ENCODE data around the gene SLC9A5.

Gene SLC9A5

DNA sequence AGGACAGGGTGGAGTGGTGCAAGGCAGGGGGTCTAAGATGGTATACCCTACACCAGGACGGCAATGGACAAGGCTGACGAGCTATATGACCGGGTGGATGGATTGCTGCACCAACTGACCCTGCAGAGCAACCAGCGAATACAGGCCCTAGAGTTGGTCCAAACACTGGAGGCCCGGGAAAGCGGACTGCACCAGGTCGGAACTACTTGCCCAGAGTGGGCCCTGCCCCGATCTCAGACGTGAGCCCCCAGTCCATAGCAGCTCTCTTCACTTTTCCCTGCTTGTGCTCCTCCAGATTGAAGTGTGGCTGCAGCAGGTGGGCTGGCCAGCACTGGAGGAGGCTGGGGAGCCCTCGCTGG is 33.6 kb downstream of the SLC9A5 start:
- no peak for DNase-seq

DNA sequence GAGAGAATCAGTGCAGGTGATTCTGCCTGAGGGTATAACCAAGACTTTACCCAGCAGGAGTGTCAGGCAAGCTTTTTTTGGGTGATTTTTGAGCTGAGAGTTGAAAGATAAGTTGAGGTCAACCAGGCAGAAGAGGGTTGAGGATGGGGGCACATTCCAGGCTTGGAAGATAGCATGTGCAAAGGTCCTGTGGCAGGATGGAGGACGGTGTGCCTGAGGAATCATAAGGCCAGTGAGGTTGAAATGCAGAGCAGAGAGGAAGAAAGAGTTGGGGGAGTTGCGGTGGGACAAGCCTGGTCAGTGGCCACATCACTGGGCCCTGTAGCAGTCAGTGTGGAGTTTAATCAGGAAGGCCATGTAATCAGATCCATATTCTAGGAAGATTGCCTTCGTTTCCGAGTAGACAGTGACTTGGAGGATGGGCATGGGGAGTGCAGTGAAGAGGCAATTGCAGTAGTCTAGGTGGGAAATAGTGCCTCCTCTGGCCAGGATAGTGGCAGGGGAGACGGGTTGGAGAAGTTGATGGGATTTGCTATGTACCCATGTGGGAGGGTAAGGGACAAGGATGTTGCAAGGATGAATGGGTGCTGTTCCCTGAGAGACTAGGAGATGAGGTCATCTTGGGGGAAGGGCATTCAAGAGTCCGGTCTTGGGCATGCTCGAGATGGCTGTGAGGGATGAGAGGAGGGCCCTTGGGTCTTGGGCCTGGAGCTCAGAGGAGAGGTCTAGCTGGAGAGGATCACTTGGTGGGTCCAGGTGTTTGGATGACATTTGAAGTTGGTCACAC is 34.5 kb downstream of the SLC9A5 start:
- DNase-seq, result no peak

DNA sequence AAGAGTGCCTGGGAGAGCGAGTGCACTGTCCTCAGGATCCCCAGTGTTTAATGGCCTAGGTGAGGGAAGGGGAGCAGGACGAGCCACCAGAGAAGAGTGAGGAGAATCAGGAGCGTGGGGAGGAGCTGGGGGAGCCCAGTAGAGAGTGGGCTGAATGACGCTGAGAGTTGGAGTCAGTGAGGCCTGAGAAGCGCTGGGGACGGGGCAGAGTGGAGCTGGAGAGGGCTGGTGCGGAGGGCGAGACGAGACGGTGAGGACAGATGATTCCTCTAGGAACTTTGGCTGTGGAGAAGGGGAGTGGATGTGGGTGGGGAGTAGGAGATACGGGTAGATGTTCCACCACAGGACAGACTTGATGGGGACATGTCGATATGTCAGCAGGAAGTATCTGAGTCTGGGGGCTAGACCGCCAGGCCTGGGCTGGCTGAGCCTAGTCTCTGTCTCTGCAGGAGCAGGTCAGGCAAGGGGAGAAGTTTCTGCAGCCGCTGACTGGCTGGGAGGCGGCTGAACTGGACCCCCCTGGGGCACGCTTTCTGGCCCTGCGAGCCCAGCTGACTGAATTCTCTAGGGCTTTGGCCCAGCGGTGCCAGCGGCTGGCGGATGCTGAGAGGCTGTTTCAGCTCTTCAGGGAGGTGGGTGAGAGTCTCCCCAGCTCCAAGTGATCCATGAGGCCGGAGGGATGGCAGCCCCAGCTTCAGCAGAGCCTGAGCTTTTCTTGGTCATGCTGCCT is 35.2 kb downstream of the SLC9A5 start:
- no peak for DNase-seq

DNA sequence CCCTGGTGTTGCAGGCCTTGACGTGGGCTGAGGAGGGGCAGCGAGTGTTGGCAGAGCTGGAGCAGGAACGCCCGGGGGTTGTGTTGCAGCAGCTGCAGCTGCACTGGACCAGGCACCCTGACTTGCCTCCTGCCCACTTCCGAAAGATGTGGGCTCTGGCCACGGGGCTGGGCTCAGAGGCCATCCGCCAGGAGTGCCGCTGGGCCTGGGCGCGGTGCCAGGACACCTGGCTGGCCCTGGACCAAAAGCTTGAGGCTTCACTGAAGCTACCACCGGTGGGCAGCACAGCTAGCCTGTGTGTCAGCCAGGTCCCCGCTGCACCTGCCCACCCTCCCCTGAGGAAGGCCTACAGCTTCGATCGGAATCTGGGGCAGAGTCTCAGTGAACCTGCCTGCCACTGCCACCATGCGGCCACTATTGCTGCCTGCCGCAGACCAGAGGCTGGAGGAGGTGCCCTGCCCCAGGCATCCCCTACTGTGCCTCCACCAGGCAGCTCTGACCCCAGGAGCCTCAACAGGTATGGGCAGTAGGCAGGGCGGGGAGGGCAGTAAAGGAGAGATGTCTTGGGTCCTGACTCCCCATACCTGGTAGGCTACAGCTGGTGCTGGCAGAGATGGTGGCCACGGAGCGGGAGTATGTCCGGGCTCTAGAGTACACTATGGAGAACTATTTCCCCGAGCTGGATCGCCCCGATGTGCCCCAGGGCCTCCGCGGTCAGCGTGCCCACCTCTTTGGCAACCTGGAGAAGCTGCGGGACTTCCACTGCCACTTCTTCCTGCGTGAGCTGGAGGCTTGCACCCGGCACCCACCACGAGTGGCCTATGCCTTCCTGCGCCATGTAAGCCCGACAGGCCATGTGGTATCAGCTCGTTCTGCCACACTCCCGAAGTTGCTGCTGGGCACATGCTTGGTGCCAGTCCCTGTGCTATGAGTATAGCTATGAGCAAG is 36.2 kb downstream of the SLC9A5 start:
- DNase-seq, result no peak

DNA sequence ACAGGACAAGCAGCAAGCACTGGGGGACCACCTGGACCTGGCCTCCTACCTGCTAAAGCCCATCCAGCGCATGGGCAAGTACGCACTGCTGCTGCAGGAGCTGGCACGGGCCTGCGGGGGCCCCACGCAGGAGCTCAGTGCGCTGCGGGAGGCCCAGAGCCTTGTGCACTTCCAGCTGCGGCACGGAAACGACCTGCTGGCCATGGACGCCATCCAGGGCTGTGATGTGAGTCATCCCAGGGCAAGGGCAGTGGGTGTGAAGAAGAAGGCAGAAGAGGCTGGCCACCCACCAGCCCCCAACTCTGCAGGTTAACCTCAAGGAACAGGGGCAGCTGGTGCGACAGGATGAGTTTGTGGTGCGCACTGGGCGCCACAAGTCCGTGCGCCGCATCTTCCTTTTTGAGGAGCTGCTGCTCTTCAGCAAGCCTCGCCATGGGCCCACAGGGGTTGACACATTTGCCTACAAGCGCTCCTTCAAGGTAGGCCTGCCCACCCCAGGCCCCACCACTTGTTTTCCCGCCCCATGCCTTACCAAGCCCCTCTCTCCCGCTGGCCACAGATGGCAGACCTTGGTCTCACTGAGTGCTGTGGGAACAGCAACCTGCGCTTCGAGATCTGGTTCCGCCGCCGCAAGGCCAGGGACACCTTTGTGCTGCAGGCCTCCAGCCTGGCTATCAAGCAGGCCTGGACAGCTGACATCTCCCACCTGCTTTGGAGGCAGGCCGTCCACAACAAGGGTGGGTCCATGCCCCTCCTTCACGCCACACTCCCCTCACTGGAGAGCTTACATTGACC is 37.9 kb downstream of the SLC9A5 start:
- DNase-seq, result no peak

DNA sequence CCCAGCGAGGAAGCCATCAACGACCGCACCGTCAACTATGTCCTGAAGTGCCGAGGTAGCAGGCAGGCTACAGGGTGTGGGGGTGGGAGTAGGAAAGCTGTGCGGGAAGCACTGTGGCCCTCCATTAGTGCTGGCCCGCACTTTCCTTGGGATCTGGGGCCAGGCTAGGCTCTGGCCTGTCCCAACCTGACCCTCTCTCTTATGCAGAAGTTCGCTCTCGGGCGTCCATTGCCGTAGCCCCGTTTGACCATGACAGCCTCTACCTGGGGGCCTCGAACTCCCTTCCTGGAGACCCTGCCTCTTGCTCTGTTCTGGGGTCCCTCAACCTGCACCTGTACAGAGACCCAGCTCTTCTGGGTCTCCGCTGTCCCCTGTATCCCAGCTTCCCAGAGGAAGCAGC is 39.2 kb downstream of the SLC9A5 start:
- no peak for DNase-seq

DNA sequence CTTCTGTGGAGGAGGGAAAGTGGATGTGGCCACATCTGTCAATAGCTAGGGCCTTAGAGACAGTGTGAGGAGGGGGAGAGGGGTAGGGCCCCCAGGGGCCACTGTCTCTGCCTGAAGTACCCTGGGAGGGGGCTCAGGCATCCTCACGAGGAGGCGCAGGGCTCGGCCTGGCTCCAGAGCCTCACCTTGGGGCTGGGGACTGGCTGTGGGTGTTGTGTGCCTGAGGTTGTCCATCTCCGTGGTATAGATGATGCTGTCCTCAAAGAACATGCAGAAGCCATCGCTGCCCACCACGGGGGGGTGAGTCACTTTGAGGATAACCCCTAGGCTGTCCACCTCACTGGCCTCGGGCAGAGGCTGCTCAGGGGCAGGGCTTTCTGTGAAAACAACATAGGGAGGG is 42.7 kb downstream of the SLC9A5 start:
- no peak for DNase-seq

DNA sequence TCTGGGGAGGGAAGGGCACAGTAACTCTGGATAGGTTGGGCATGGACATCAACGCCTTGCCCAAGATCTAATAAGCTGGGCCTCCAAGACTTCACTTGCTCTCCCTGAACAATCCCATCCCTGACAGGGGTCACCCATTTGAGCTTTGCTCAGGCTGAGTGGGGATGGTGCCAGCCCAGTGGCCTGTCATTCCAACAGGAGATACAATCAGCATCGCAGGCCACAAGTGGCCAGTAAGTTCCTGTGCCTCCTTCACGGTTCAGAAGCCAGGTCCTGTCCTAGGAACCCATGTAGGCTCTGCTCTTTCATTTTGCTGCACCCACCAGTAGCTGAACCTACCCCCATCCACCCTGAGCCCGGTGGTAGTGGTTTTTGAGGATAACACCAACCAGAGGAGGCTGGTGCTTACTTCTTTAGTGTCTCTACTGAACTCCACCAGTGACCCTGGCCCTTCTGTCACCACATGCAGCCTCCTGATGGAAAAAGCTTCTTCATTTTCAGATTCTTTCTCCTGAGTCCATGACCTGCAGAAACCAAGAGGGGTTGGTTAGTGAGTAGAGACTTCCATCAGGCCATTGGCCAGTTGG is 45.5 kb downstream of the SLC9A5 start:
- DNase-seq, result no peak

DNA sequence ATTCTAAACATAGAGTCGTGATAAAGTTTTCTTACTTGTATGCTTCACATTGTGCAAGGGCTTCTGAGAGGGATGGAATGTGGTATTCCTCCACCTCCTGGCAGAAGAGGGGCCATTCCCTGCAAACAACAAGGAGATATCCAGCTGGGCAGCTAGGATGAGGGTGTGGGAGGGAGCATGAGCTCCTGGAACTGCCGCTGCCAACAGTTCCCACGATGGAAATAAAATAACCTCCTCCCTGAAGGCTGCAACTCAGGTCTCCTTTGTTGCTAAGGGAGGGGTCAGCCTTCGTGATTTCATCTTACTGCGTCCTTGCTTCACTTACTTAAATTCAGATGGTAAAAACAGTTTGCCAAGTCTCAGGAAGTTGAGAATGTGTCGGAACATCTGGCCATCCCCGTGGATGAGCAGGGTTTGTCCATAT is 46.2 kb downstream of the SLC9A5 start:
- no peak for DNase-seq

DNA sequence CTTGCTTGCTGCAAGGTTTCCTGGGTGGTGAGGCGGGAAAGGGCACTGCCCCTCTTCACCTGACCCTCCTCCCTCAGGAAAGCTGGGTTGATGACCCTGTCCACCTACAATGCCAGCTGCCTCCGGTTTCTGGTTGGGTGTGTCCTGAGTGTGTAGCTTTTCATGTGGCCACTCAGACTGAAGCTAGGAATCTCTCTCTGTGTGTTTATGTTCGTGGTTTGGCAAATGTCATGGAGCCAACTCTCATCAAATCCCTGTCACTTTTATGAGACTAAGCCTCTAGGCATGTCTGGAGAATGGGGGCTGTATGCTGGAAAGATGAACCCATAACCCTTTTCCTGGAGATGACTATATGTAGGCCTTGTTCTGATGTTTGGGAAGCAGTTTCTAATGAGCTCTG is 47.6 kb downstream of the SLC9A5 start:
- DNase-seq, result no peak

DNA sequence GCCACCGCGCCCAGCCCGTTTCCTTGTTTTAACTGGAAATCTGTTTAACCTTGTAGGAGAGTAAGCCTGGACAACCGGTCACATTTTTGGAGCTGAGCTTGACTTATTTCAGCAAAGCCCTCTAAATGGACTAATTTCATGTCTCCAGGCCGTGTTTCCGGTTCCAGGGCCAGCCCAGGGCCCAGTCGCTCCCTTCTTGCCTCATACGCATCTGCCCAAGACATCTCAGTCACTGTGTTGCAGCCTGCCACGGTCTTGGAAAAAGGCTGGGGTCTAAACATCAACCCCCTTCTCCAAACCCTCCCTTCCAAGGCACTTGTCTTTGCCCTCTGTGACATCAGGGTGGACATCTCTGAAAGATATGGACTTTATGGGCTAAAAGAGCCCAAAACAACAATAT is 49.5 kb downstream of the SLC9A5 start:
- no peak for DNase-seq

DNA sequence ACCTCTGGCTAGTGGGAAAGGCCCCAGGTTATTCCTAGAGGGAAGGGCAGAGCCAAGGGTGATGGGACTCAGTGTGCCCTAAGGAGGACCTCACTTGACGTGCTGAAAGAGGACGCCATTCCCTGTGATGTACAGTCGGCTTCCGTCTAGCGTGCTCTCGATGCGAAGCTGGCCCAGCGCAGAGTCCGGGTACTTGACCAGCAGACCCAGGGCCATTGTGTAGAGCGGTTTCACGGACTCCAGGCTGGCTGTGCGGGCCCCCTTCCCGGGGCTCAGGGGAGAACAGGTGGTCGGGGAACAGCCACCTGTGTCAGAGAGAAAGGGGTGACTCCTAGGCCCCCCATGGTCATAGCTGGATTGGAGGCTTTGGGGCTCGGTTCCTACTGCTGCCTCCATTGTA is 50.5 kb downstream of the SLC9A5 start:
- no peak for DNase-seq

DNA sequence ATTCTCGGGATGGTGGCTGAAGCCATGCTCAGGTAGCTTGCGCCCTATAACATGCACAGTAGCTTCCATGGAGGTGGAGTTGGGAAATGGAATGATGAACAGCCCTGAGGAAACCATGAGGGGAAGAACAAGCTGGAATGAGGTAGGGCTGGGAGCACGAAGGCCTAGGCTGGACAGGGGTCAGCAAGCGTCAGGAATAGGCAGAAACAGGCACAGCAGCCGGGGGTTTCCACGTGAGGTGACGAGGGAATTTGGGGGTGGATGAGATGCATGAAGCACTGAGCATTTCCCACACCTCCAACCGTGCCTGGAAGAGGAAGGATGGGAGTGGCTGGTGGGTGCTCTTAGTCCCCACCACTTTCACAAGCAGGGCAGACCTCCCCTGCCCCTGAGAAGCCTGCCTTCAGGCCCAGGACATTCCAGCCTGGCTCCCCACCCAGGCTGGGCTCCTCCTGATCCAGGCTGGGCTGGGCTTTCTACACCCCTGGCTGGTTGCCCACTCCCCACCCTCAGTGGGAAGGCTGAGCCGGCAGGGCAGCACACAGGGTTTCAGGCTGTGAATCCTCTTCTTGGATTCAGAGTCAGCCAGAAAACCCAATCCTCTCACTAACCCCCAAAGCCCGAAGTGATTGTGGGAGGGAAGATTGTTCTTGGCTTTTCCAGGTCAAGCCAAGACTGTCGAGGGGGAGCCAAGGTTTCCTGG is 52.5 kb downstream of the SLC9A5 start:
- DNase-seq, result no peak

DNA sequence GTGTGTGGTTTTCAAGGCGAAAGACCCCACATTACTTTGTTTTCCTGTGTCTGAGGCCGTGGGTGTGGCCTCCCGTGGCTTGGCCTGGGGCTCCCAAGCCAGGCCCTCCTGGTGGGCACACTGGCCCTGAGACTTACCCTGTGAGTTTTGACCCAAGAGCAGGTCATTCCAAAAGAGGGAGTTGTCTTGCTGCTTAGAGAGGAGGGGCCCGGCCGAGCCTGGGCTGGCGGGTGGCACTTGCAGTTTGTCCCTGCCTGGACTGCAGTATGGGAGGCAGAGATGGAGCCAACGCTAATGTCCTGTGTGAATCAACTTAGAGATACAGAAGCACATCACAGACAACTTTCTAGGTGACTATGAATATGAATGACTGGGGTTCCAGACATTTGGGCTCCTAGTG is 53.3 kb downstream of the SLC9A5 start:
- no peak for DNase-seq

DNA sequence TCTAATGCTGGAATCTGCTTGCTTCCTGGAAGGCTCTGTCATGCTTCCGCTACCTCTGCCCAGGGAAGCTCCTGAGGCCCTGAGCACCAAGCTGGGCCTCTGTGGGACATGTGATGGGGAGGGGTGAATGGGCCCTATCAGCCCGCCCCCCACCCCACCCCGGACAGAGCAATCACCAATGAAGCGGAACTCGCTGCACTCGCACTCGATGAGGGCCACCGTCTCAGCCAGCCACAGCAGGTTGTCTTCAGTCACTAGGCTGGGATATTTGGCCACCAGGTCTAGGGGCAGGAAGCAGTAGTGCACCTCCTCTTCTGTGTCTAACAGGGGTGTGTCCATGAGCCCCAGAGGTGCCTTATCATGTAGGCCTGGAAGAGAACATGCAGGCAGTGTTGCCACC is 54.2 kb downstream of the SLC9A5 start:
- DNase-seq, result no peak

DNA sequence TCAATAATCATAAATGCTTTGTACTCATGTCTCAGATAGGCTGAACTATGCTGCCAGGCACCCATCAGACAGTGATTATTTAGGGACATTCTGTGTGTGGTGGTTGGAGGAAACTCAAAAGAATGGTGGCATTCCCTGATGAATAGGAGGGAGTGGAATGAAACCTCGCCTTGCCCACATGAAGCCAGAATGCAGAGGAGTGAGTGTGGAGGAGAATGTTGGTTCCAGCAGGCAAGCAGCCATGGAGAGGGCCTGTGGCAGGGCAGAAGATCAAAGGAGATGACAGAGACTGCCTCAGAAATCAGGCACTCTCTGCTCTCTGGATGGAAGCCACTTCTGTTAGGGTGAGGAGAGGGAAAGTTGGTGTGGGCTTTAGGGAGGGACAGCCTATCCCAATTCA is 55.2 kb downstream of the SLC9A5 start:
- no peak for DNase-seq

DNA sequence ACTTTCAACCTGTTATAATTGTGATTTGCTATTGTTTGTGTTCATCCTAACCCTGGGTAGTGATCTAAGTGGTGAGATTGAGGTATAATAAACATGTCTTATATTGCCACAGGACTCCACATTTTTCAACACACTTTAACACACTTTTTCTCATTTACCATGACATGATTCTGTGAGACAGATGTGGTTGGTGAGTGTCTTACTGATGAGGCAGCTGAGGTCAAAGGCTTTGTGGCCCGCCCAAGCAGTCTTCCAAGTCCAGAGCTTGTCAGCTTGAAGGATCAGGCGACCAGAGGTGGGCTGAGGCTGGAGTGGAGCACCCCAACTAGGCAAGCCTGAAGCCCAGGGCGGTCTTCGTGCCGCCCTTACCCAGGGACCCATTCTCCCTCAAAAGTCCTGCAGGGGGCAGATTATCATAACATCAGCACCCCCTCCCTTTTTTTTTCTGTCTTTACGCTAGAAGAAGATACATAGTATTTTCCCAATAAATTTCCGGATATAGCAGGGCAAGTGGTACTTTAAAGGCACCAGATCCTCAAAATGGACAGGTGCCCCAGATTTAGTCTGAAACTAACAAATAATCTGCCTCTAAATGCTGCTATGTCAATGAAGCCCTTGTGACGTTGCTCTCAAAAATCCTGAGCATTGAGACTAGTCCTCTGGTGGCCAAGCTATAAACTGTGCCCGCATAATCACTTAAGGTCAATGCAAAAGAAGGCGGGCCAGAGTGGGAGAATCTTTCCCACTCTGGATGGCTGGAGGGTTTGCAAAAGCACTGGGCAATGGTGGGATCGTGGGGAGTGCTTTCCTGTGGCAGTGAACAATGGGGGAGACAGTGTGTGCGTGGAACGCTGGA is 56.7 kb downstream of the SLC9A5 start:
- DNase-seq, result no peak

DNA sequence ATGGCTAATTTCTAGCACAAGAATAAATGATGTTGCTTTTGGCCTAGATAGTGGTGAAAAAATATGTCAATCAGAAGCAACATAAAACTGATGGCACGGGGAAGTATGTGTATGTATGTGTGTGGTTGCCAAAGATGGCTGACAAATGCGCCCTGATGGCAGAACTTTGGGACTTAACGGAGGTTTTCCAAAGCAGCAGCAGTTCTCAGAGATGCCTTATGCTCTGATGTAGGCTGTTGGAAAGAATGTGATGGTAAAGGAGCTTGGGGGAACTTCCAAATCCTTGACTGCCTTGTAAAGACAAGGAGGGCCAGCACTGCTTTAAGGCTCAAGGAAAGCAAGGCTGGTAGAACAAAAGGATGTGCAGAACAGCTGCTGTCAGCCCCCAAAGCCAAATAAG is 61.8 kb downstream of the SLC9A5 start:
- DNase-seq, result no peak

DNA sequence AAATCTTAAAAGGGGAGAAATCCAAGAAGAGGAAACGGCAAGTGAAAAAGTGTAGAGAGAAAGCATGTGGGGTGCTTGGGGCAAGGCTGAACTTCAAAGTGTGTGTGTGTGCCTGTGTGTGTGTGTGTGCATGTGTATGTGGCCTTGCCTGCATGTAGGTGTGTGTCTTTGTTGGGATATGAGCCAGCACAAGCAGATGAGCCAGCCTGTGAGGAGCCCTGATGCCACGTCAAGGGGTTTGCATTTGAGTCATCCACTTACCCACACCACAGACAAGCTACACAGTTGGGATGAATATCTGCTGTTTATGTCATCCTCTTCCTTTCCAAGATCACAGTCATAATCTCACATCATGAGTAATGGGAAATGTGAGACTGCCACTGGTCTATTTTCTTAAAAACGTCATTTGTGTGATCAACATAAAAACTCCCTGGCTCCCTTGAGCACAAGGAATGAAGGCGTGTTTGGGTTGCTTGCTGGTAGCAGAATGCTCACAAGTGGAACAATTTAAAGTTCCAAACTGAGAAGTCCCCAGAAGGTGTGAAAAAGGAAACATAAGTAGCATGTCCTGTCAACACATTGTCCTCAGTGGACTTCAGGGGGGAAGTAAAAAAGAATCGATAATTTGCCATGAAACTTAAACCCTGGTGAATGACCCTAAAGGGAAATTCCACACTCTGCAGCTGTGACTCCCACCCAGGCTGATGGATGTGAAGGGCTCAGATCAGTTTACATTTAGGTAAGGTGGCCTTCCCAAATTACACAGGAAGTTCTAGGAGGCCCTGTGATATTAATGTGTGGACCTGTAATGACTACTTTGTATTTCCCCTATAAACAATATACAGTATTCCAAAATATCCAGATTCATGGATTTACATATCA is 63.1 kb downstream of the SLC9A5 start:
- peak; percentile 62 for DNase-seq

DNA sequence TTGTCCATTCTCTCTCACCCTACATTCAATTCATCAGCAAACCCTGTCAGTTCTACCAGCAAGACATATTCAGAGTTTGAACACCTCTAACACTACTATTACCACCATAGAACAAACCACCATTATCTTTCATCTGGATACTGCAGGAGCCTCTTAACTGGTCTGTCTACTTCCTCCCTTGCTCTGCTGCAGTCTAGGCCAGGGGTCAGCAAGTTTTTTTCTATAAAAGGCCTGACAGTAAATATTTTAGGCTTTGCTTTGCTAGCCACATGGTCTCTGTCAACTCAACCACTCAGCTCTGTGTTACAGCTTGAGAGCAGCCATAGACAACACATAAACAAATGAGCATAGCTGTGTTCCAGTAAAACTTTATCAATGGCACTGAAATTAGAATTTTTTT is 63.9 kb downstream of the SLC9A5 start:
- DNase-seq, result no peak
